K562 (cell line): Measurements from ENCODE around the gene EFNA5. TPM values are rescaled to one million over a fixed set of nuclear protein-coding genes. Genes with fewer than 3 reads are reported as not detected.

Experiments
- ATAC-seq: fragments of 200-7000 bp; cut with Tn5 transposase; 3 replicates; pipeline ENCODE4 v1.9.1; 2020; ENCODE audit warnings: moderate library complexity
- BruUV-seq: library from RNA; stranded (reverse); fragments of 400-500 nt; replicated peaks from 2 replicates; lab custom pipeline; 2021; lab: Mats Ljungman, UMichigan
- CTCF ChIA-PET: fragments of 300-600 bp; formaldehyde crosslinking; extraction: SDS; loops from one replicate; lab custom pipeline; 2021; ENCODE audit warnings: low intra/inter-chr PET ratio; lab: Yijun Ruan, JAX
- POLR2A ChIA-PET: fragments of 300-600, 350-650 bp; sonication (Branson Sonifier 250); formaldehyde crosslinking; extraction: SDS; loops from one replicate; lab custom pipeline; 2021; ENCODE audit warnings: antibody characterized with exemption, inconsistent platforms; lab: Yijun Ruan, JAX
- DNase-seq, 4 experiments: peaks; one replicate each; pipeline versions ENCODE4 v3.0.0 to v3.0.0-alpha.2; 2011 to 2018; ENCODE audit warnings: low spot score in 3 of 4, mixed read lengths in 3 of 4; ENCODE audit errors: extremely low read depth in 1 of 4
- FAIRE-seq: peaks from 2 replicates; lab custom pipeline; 2011; peaks lifted over from hg19 to GRCh38; lab: Jason Lieb, UNC
- H2AFZ ChIP-seq: 2 replicates; pipeline ENCODE4 v1.6.0; 2011; ENCODE audit warnings: low read depth, low read length, control low read depth, inconsistent platforms
- H3K27ac ChIP-seq: fragments of 200-600 bp; 3 replicates; pipeline ENCODE4 v1.8.0; 2011; ENCODE audit warnings: low read depth, mild to moderate bottlenecking, control low read depth, inconsistent platforms, low read length, moderate library complexity, mixed read lengths; ENCODE audit errors: extremely low read depth
- H3K27me3 ChIP-seq, 2 experiments: fragments of 300-600 bp in 1 of 2; 2 replicates in 1 of 2; 3 replicates in 1 of 2; pipeline versions ENCODE4 v1.6.0 to v1.8.0; 2011; ENCODE audit warnings: inconsistent platforms in 2 of 2, low read length in 2 of 2, mild to moderate bottlenecking in 1 of 2, mixed read lengths in 1 of 2, moderate library complexity in 1 of 2; ENCODE audit not compliant: control insufficient read depth in 2 of 2, insufficient read depth in 2 of 2
- H3K36me3 ChIP-seq: fragments of 300-600 bp; 3 replicates; pipeline ENCODE4 v1.8.0; 2011; ENCODE audit warnings: mild to moderate bottlenecking, low read length, inconsistent platforms; ENCODE audit not compliant: control insufficient read depth, insufficient read depth
- H3K4me1 ChIP-seq, 2 experiments: fragments of 200-600 bp in 1 of 2; replicated peaks in 1 of 2; 2 replicates in 1 of 2; 3 replicates in 1 of 2; pipeline versions ENCODE4 v1.5.1 to v1.8.0; 2011; ENCODE audit warnings: inconsistent platforms in 2 of 2, low read length in 2 of 2, mild to moderate bottlenecking in 1 of 2, mixed read lengths in 1 of 2, moderate library complexity in 1 of 2; ENCODE audit not compliant: control insufficient read depth in 2 of 2, insufficient read depth in 2 of 2
- H3K4me2 ChIP-seq: 2 replicates; pipeline ENCODE4 v1.6.1; 2011; ENCODE audit warnings: low read length, control low read depth, inconsistent platforms, mixed read lengths; ENCODE audit not compliant: insufficient read depth
- H3K4me3 ChIP-seq: fragments of 200-600 bp; sonication (generic), shearing (Covaris generic); 2 replicates; pipeline ENCODE4 v1.5.1; 2016; ENCODE audit warnings: control low read depth, inconsistent platforms
- H3K79me2 ChIP-seq: fragments of 200-600 bp; 3 replicates; pipeline ENCODE4 v1.8.0; 2011; ENCODE audit warnings: low read length, inconsistent platforms; ENCODE audit not compliant: control insufficient read depth, insufficient read depth
- H3K9ac ChIP-seq, 2 experiments: 2 replicates each; pipeline versions ENCODE4 v1.6.0 to v1.6.1; 2011; ENCODE audit warnings: low read depth in 2 of 2, low read length in 2 of 2, control low read depth in 1 of 2, inconsistent platforms in 1 of 2, mild to moderate bottlenecking in 1 of 2, mixed read lengths in 1 of 2; ENCODE audit not compliant: insufficient read depth in 1 of 2
- H3K9me1 ChIP-seq: one replicate; pipeline ENCODE4 v1.6.0; 2011; ENCODE audit warnings: inconsistent platforms, mild to moderate bottlenecking, low read length, moderate library complexity; ENCODE audit not compliant: control insufficient read depth, insufficient read depth
- H3K9me3 ChIP-seq: replicated peaks from 2 replicates; pipeline ENCODE4 v1.5.1; 2011; ENCODE audit warnings: low read depth, low read length, inconsistent platforms; ENCODE audit not compliant: control insufficient read depth, insufficient read depth
- H4K20me1 ChIP-seq: replicated peaks from 2 replicates; pipeline ENCODE4 v1.6.1; 2011; ENCODE audit warnings: low read length, inconsistent platforms, mixed read lengths; ENCODE audit not compliant: control insufficient read depth, insufficient read depth
- PHTF2 ChIP-seq: fragments of 250-450 bp; sonication (Bioruptor Pico); IDR thresholded peaks from 2 replicates; pipeline ENCODE4 v1.5.0; 2021; ENCODE audit warnings: mild to moderate bottlenecking
- SIN3A ChIP-seq, 2 experiments: fragments of 150-350 bp in 1 of 2; IDR thresholded peaks; 2 replicates each; pipeline ENCODE4 v1.6.1; 2011 to 2016; ENCODE audit warnings: borderline replicate concordance in 2 of 2, low read depth in 2 of 2, low read length in 2 of 2, mild to moderate bottlenecking in 2 of 2, moderate library complexity in 2 of 2; ENCODE audit not compliant: control insufficient read depth in 1 of 2
- SMAD2 ChIP-seq: fragments of 150-350 bp; IDR thresholded peaks from 2 replicates; pipeline ENCODE4 v1.6.1; 2014; ENCODE audit warnings: low read depth, mild to moderate bottlenecking, low read length
- ZSCAN29 ChIP-seq: fragments of 450-650 bp; IDR thresholded peaks from 2 replicates; pipeline ENCODE4 v1.6.1; 2017
- WGBS: fragments of 100-300 bp; shearing (Covaris generic); methylation state at CpG from one replicate; pipeline ENCODE4 v1.1.6; 2016; ENCODE audit warnings: low coverage, mixed read lengths; ENCODE audit not compliant: insufficient coverage; ENCODE audit errors: missing lambda C conversion rate; 5-methylcytosine and 5-hydroxymethylcytosine counted together
- in situ Hi-C: fragments of 300-500 bp; cut with MboI; formaldehyde crosslinking; loops from 4 replicates; pipeline ENCODE4 v1.15.0; 2018; ENCODE audit warnings: inconsistent platforms, mixed read lengths
- intact Hi-C: fragments of 100-400 bp; cut with micrococcal nuclease; formaldehyde crosslinking; loops from 2 replicates; pipeline ENCODE4 v1.14.2; 2022
- polyA plus RNA-seq, 8 experiments: library from polyadenylated mRNA; depleted of rRNA in 4 of 8; stranded (reverse) in 5 of 8; unstranded in 3 of 8; fragments of >200 nt; fragmentation: Nextera tagmentation in 2 of 8; fragmentation: Illumina TruSeq in 1 of 8; extraction: Ambion mirVana in 2 of 8; extraction: Trizol in 1 of 8; gene quantifications; 2 replicates each; pipeline versions ENCODE4 v1.2.1 to v1.2.3, GENCODE V29; 2011 to 2014; ENCODE audit warnings: inconsistent platforms in 1 of 8, missing spikeins in 1 of 8
- total RNA-seq, 7 experiments: library from RNA; depleted of rRNA in 6 of 7; stranded (reverse); fragments of >200 nt in 6 of 7; fragmentation: Illumina TruSeq in 2 of 7; extraction: Trizol in 2 of 7; gene quantifications; 2 replicates each; pipeline versions ENCODE4 v1.2.1 to v1.2.3, GENCODE V29; 2011 to 2021; ENCODE audit warnings: low replicate concordance in 1 of 7
- TF ChIP-seq, protein P1 (sequence below): fragments of 450-650 bp; formaldehyde crosslinking; IDR thresholded peaks from 2 replicates; pipeline ENCODE4 v1.4.0; 2022; ENCODE audit warnings: missing genetic modification characterization

Gene EFNA5
- total and polyA plus RNA-seq, 9 of the 15 experiments (the other 6 are each of a cell fraction or from before 2014, with no cell fraction given): 0.20 TPM; not detected in 8

DNA sequence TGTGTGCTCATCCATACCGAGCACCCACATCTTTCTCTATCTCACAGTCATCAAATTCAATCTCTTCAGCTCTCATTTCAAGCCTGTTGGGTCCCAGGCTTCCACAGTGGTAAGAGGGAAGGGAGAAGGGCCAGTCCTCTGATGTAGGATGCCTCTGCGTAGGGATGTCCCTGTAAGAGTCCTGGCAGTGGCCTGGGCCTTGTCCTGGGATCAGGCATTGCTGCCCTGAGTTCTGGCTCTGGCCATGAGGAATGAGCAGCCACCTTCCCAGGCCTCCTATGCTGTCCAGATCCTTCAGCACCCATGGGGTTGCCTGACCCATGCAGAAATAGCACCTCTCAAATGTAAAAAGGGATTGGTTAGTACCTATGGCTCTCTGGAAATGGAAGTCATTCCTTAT is 121.2 kb downstream of the EFNA5 start (continued):
- TF ChIP-seq, protein P1, sequence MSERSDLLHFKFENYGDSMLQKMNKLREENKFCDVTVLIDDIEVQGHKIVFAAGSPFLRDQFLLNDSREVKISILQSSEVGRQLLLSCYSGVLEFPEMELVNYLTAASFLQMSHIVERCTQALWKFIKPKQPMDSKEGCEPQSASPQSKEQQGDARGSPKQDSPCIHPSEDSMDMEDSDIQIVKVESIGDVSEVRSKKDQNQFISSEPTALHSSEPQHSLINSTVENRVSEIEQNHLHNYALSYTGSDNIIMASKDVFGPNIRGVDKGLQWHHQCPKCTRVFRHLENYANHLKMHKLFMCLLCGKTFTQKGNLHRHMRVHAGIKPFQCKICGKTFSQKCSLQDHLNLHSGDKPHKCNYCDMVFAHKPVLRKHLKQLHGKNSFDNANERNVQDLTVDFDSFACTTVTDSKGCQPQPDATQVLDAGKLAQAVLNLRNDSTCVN (CRISPR knock-in tag): no peak
- TF ChIP-seq SMAD2: no peak
- no peak for TF ChIP-seq PHTF2
- no peak for TF ChIP-seq SIN3A (IDR thresholded peaks at IDR 0.05; ENCODE audit: borderline replicate concordance in 2 of 2, control insufficient read depth in 1 of 2, low read depth in 2 of 2, low read length in 2 of 2)

DNA sequence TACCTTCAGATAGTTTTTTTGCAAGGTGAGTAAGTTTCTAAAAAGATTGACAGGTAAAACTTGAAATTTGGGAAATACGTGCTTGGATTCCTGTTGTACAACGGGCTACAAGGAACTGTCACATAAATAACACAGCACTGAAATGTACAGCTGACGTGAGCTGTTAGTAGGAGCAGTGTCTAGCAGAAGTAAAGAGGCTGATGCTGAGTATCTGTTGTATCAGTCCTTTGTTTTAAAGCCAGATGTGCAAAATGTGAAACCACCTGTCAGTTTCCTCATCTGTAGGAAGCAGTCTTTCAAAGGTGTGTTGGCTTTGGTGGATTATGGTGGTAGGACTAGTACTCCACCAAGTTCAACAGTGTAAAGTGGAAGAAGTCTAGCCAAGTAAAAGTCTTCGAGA is 122.3 kb downstream of the EFNA5 start:
- TF ChIP-seq ZSCAN29: no peak
- DNase-seq (no peak), ATAC-seq (no peak), FAIRE-seq (no peak)
- H3K9me3 ChIP-seq: no peaks in the 10 kb centered on the region
- H3K4me1 ChIP-seq: no peaks in the 10 kb centered on the region
- no peak overlapping the region for H2AFZ ChIP-seq
- H3K79me2 ChIP-seq: no peaks in the 10 kb centered on the region
- H4K20me1 ChIP-seq: no peaks in the 10 kb centered on the region
- CTCF ChIA-PET: no interaction called here
- intact Hi-C loops: no loop called here
- in situ Hi-C loops: no loop called here
- no peak overlapping the region for H3K4me2 ChIP-seq
- no peak overlapping the region for H3K27ac ChIP-seq
- no TSS peak for BruUV-seq
- POLR2A ChIA-PET: no interaction called here
- no peaks in the 10 kb centered on the region for H3K36me3 ChIP-seq
- H3K4me3 ChIP-seq: no peak overlapping the region
- 0% methylated on average over 4 of the region's 4 CpGs for WGBS
- H3K9me1 ChIP-seq: no peaks in the 10 kb centered on the region
- H3K27me3 ChIP-seq: no peaks in the 10 kb centered on the region
- no peak overlapping the region for H3K9ac ChIP-seq
